HepG2 (cell line): ENCODE measurements around the gene EGFL8. TPM values are rescaled to one million over a fixed set of nuclear protein-coding genes. Genes with fewer than 3 reads are reported as not detected.
A peak's percentile ranks its signal among the peaks of the same experiment; 100 is the strongest.

Source experiments
- AKNA ChIP-seq: sonication (generic); formaldehyde crosslinking; IDR thresholded peaks from 2 replicates; pipeline ENCODE4 v1.4.0; 2020; ENCODE audit warnings: missing genetic modification reagents, borderline replicate concordance
- BHLHE40 ChIP-seq: IDR thresholded peaks from 2 replicates; pipeline ENCODE4 v1.6.1; 2011; ENCODE audit warnings: low read length, improper control_type of control experiment
- BORCS8-MEF2B ChIP-seq: sonication (generic); formaldehyde crosslinking; IDR thresholded peaks from 2 replicates; pipeline ENCODE4 v1.8.0; 2022; ENCODE audit warnings: mild to moderate bottlenecking, missing genetic modification reagents
- ETV5 ChIP-seq: IDR thresholded peaks from 2 replicates; pipeline ENCODE4 v1.6.1; 2018; ENCODE audit warnings: missing biosample characterization, missing genetic modification reagents, inconsistent platforms, borderline replicate concordance
- KLF13 ChIP-seq: sonication (generic); formaldehyde crosslinking; IDR thresholded peaks from 2 replicates; pipeline ENCODE4 v1.4.0; 2020; ENCODE audit warnings: mild to moderate bottlenecking, missing genetic modification reagents
- MATR3 ChIP-seq: sonication (generic); formaldehyde crosslinking; IDR thresholded peaks from 2 replicates; pipeline ENCODE4 v1.4.0; 2020; ENCODE audit warnings: missing genetic modification reagents
- MAZ ChIP-seq, 2 experiments: sonication (generic) in 1 of 2; formaldehyde crosslinking in 1 of 2; IDR thresholded peaks; 2 replicates each; pipeline versions ENCODE4 v1.5.0 to v1.6.1; 2012 to 2020; ENCODE audit warnings: low read depth in 2 of 2, mild to moderate bottlenecking in 2 of 2, borderline replicate concordance in 1 of 2, improper control_type of control experiment in 1 of 2, low read length in 1 of 2, missing genetic modification reagents in 1 of 2, moderate library complexity in 1 of 2
- NFYB ChIP-seq: sonication (generic); formaldehyde crosslinking; IDR thresholded peaks from 2 replicates; pipeline ENCODE4 v1.4.0; 2020; ENCODE audit warnings: missing genetic modification reagents
- PITX1 ChIP-seq: sonication (generic); formaldehyde crosslinking; IDR thresholded peaks from 2 replicates; pipeline ENCODE4 v1.5.1; 2020; ENCODE audit warnings: mild to moderate bottlenecking, missing genetic modification reagents
- RAD21 ChIP-seq: fragments of 450-650 bp; formaldehyde crosslinking; IDR thresholded peaks from 2 replicates; pipeline ENCODE4 v1.5.0; 2020; ENCODE audit warnings: mild to moderate bottlenecking
- SRSF9 ChIP-seq: fragments of 200-400 bp; formaldehyde crosslinking; IDR thresholded peaks from 2 replicates; pipeline ENCODE4 v1.6.1; 2018; ENCODE audit warnings: borderline replicate concordance, mild to moderate bottlenecking, low read depth, low read length; ENCODE audit not compliant: insufficient read depth, poor library complexity, severe bottlenecking
- ZBTB1 ChIP-seq: sonication (generic); formaldehyde crosslinking; IDR thresholded peaks from 2 replicates; pipeline ENCODE4 v1.4.0; 2020; ENCODE audit warnings: missing genetic modification reagents, borderline replicate concordance
- ZNF275 ChIP-seq: sonication (generic); formaldehyde crosslinking; IDR thresholded peaks from 2 replicates; pipeline ENCODE4 v1.8.0; 2022; ENCODE audit warnings: missing genetic modification reagents, mild to moderate bottlenecking, inconsistent platforms, borderline replicate concordance
- ZNF282 ChIP-seq: fragments of 450-650 bp; IDR thresholded peaks from 2 replicates; pipeline ENCODE4 v1.6.1; 2018; ENCODE audit not compliant: partially characterized antibody
- ZNF503 ChIP-seq: sonication (generic); formaldehyde crosslinking; IDR thresholded peaks from 2 replicates; pipeline ENCODE4 v1.4.0; 2020; ENCODE audit warnings: missing genetic modification reagents
- ZNF580 ChIP-seq: IDR thresholded peaks from 2 replicates; pipeline ENCODE4 v1.6.1; 2016; ENCODE audit warnings: low read depth, borderline replicate concordance
- ZNF75D ChIP-seq: sonication (generic); formaldehyde crosslinking; IDR thresholded peaks from 2 replicates; pipeline ENCODE4 v1.8.1; 2023; ENCODE audit warnings: missing genetic modification reagents, mild to moderate bottlenecking, borderline replicate concordance
- ZNF782 ChIP-seq: sonication (generic); formaldehyde crosslinking; IDR thresholded peaks from 2 replicates; pipeline ENCODE4 v1.4.0; 2020; ENCODE audit warnings: missing genetic modification reagents, mild to moderate bottlenecking, borderline replicate concordance
- polyA plus RNA-seq, 8 experiments: library from polyadenylated mRNA; depleted of rRNA in 3 of 8; stranded (reverse) in 7 of 8; unstranded in 1 of 8; fragments of >200 nt; fragmentation: Illumina TruSeq in 4 of 8; extraction: Trizol in 4 of 8; gene quantifications; 2 replicates each; pipeline versions ENCODE4 v1.2.1 to v1.2.3, GENCODE V29; 2011 to 2016; ENCODE audit warnings: low read depth in 4 of 8, missing spikeins in 1 of 8, mixed read lengths in 1 of 8; ENCODE audit not compliant: insufficient read depth in 1 of 8
- total RNA-seq, 5 experiments: library from RNA; depleted of rRNA; stranded (reverse); fragments of >200 nt; fragmentation: Illumina TruSeq; extraction: Trizol; gene quantifications; 2 replicates each; pipeline ENCODE4 v1.2.3, GENCODE V29; 2016; ENCODE audit warnings: low read depth in 1 of 5
- TF ChIP-seq, protein P1 (sequence below): sonication (generic); formaldehyde crosslinking; IDR thresholded peaks from 2 replicates; pipeline ENCODE4 v1.8.0; 2022; ENCODE audit warnings: missing genetic modification reagents, mild to moderate bottlenecking, borderline replicate concordance

The EGFL8 gene
- total and polyA plus RNA-seq, 2 of the 13 experiments (the other 11 are each of a cell fraction or from before 2014, with no cell fraction given), result 10.0 to 11.5 TPM

GRCh38 chr6:32154514-32155161 is 9.8 kb upstream of the EGFL8 start (continued):
- TF ChIP-seq AKNA (CRISPR knock-in tag) (no peak), ZNF75D (CRISPR knock-in tag) (no peak), ZNF782 (CRISPR knock-in tag) (no peak; the same call in 1 of the 2 replicates), ZNF580 (peak; percentile 32; the same call in 1 of the 2 replicates), ZNF503 (CRISPR knock-in tag) (no peak), ZNF282 (no peak), SRSF9 (no peak), NFYB (CRISPR knock-in tag) (no peak), BHLHE40 (no peak), KLF13 (CRISPR knock-in tag) (0 out of 2 replicates have a peak, but pooled peaks have one; percentile 13), MATR3 (no peak), PITX1 (CRISPR knock-in tag) (no peak; the same call in 1 of the 2 replicates), ETV5 (CRISPR knock-in tag) (peak; percentile 48), ZNF275 (CRISPR knock-in tag) (no peak), RAD21 (CRISPR knock-in tag) (peak; percentile 97), ZBTB1 (CRISPR knock-in tag) (0 out of 2 replicates have a peak, but pooled peaks have one; percentile 15), BORCS8-MEF2B (CRISPR knock-in tag) (0 out of 2 replicates have a peak, but pooled peaks have one; percentile 21), MAZ (IDR thresholded peaks at IDR 0.05; ENCODE audit: borderline replicate concordance, low read depth, low read length) (0 out of 2 replicates have a peak, but pooled peaks have one; percentile 10), MAZ (CRISPR knock-in tag; IDR thresholded peaks at IDR 0.05; ENCODE audit: low read depth) (no peak)
- TF ChIP-seq, protein P1, sequence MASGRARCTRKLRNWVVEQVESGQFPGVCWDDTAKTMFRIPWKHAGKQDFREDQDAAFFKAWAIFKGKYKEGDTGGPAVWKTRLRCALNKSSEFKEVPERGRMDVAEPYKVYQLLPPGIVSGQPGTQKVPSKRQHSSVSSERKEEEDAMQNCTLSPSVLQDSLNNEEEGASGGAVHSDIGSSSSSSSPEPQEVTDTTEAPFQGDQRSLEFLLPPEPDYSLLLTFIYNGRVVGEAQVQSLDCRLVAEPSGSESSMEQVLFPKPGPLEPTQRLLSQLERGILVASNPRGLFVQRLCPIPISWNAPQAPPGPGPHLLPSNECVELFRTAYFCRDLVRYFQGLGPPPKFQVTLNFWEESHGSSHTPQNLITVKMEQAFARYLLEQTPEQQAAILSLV (CRISPR knock-in tag), result peak; percentile 57; the same call in 1 of the 2 replicates
